ENCODE measurements around the gene PLK2.

DNA sequence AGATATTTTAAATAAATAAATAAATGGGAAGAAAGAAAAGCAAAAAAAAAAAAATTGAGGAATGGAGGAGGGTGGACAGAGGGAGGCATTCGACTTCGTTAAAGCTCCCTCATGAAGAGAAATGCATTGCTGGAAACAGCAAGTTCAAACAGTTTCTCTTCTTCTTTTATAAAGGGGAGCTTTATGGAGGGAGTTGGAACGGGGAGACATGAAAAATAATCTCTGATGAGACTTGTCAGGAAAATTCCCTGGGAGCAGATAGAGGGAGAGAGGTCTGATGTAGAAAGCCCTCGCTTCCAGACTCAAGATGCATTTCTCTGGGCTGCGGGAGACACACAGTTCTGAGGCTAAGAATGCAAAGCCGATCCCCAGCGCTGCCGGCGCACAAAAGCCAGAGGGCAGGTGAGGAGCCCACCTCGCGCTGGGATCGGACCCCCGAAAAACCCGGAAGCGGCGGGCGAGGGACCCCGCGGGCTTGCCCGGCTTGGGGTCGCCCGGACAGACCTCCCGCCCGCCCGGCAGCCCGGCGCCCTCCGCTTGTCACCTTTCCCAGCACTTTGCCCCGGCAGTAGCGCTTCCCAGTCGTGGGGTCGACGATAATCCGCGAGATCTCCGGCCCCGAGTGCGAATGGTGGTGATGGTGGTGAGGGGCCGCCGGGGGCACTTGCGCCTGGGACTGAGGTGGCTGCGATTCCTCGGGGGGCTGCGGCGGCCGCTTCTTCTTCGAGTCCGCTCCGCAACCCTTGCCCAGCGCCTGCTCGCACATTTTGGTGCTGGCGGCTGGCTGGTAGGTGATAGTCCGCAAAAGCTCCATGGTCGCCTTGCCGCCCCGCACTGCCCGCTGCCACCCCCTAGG lies 512 bp downstream of the PLK2 start:
- TF ChIP-seq, protein P1, sequence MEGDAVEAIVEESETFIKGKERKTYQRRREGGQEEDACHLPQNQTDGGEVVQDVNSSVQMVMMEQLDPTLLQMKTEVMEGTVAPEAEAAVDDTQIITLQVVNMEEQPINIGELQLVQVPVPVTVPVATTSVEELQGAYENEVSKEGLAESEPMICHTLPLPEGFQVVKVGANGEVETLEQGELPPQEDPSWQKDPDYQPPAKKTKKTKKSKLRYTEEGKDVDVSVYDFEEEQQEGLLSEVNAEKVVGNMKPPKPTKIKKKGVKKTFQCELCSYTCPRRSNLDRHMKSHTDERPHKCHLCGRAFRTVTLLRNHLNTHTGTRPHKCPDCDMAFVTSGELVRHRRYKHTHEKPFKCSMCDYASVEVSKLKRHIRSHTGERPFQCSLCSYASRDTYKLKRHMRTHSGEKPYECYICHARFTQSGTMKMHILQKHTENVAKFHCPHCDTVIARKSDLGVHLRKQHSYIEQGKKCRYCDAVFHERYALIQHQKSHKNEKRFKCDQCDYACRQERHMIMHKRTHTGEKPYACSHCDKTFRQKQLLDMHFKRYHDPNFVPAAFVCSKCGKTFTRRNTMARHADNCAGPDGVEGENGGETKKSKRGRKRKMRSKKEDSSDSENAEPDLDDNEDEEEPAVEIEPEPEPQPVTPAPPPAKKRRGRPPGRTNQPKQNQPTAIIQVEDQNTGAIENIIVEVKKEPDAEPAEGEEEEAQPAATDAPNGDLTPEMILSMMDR (IDR thresholded peaks at IDR 0.05): no peak
- no peak for TF ChIP-seq POLR2A (IDR thresholded peaks at IDR 0.05)
